D721Med (cell line): ENCODE results near the gene CCDC3.

Experiments
- DNase-seq: peaks from one replicate; pipeline ENCODE4 v3.0.0; 2011; ENCODE audit warnings: low spot score; ENCODE audit not compliant: insufficient read length
- FAIRE-seq: peaks from 2 replicates; lab custom pipeline; 2011; peaks lifted over from hg19 to GRCh38; lab: Jason Lieb, UNC
- CTCF ChIP-seq: IDR thresholded peaks from 2 replicates; pipeline ENCODE4 v1.5.1; 2012; ENCODE audit warnings: mild to moderate bottlenecking, control low read depth; ENCODE audit not compliant: insufficient read depth; ENCODE audit errors: missing control alignments

The CCDC3 gene

GRCh38 chr10:12915637-12916168 lies 85.8 kb downstream of the CCDC3 start:
- no peak for TF ChIP-seq CTCF
- FAIRE-seq (no peak), DNase-seq (no peak)

- no peak for DNase-seq
- no peak for TF ChIP-seq CTCF
- no peak for FAIRE-seq
Measured at GRCh38 chr10:12914111-12914510, 87.4 kb downstream of the CCDC3 start.

- FAIRE-seq (no peak), DNase-seq (no peak)
- TF ChIP-seq CTCF = no peak
Measured at GRCh38 chr10:12911795-12912194, 89.7 kb downstream of the CCDC3 start.

- TF ChIP-seq CTCF = no peak
- DNase-seq (no peak), FAIRE-seq (no peak)
Measured at GRCh38 chr10:12910835-12911234, 90.7 kb downstream of the CCDC3 start.

GRCh38 chr10:12909836-12910185 lies 91.7 kb downstream of the CCDC3 start:
- no peak for DNase-seq
- FAIRE-seq = no peak
- TF ChIP-seq CTCF = no peak

- TF ChIP-seq CTCF = no peak
- FAIRE-seq = no peak
- no peak for DNase-seq
Measured at GRCh38 chr10:12909182-12909835, 92.2 kb downstream of the CCDC3 start.

- FAIRE-seq (no peak), DNase-seq (no peak)
- no peak for TF ChIP-seq CTCF
Measured at GRCh38 chr10:12908773-12909172, 92.7 kb downstream of the CCDC3 start.
